NK-92 (cell line): Measurements from ENCODE around the gene TMEM185B.

Source experiments
- DNase-seq: peaks from one replicate; lab custom pipeline; 2025; ENCODE audit not compliant: unreplicated experiment; lab: John Stamatoyannopoulos, UW

TMEM185B gene

DNA sequence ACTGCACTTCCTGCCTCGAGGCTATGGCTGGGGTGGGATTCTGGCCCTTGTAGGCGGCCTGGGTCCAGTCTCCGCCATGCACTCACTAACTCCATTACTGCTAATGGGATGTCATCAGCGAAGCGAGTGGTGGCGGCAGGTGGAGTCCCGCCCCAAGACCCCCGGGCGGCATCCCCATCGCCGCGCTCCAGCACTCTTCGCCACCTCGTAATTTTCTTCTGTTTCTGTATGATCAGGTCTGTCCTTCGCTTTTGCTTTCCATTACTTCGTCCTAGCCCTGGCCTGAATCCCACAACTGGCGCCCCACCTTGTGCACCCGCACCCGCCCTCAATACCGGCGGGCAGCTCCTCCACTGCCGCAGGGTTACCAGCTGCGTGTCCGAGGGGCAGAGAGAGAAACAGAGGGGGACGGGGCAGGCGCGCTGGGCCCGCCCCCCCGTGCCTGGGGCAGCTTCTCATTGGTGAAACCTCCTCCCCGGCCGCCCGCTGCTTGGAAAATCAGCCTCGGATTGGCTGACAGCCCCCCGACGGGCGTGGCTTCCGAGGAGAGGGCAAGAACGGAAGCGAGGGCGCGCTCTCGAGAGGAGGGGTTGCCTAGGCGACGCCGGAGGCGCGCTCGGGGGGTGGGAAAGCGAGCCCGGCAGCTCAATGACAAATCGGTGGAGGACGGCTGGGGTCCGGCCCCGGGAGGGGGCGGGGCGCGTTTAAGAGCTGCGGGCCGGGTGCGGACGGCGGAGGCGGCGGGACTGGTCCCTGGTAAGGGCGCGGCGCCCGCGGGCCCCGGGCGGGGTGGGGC lies 29.2 kb upstream of the TMEM185B start, which contains the start of gene RALB:
Gene RALB (plus strand): TSS at position 628 of the 796 bp plus-strand sequence. CDS start 25,813 bp downstream, outside the sequence.
- DNase-seq, result peak; percentile 70

DNA sequence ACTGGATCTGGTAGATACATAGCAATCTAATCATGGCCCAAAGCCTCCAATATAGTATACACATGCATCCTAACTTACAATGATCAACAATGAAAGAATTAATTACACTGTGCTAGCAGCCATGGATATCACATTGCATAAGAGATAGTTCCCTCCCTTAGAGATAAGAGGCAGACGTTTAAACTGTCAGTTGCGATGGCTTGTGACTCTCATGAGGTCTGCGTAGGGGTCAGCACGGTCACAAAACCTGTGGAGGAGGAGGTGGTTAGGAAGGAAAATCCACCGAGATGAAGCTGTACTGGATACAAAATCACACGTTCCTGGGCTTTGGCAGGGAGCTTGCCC lies 28.7 kb upstream of the TMEM185B start:
- DNase-seq, result no peak

DNA sequence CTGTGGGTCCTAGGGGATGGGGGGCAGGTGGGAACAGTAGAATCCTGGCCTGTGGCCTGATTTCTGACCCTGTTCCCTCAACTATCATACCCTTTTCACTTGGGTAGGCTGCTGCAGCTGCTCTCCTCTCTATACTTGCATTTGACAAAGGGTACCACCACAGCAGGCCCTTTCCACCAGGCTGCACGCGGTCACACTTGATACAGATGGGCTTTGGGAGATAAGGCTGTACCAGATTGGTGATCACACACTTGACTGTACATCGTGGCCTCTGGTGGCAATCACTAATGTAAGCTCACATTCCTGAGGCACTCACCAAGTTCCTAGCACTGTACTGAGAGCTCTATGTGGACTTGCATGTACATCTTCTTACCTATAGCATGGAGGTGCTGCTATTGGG lies 27.9 kb upstream of the TMEM185B start:
- no peak for DNase-seq

DNA sequence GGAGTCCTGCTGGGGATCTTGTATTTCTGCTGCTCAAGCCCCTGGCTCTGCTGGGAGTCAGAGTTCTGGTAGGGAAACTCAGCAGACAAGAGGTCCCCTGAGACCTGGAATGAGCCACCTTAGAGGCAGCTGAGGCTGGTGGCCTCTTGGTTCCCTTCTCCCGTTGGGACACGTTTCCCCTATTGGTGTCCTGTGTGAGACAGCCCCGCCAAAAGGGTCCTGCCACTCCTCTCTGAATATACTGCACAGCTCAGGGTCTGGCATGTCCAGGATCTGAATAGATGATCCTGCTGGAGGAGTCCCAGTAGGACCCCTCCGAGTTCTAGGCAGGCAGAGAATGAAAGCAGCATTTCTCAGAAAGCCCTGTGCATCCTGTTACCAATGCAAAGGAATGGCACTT lies 27.4 kb upstream of the TMEM185B start:
- DNase-seq, result no peak

DNA sequence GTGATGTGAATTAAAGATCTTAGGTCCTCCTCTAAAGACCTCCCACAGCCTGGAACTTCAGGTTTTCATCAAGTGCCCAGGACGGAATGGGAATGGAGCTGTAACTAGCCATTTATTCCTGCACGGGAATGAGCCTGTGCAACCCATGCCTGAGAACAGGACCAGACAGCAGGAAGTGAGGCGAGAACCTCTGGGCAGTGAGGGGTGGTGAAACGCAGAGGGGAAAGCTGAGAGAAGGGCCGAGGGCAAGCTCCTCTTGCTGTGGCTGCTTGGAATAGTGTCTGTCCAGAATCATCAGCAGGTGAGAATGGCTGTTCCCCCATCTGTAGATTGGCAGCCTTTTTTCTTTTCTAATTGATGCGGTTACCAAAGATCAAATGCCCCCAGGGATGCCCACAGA lies 24.7 kb upstream of the TMEM185B start:
- no peak for DNase-seq

DNA sequence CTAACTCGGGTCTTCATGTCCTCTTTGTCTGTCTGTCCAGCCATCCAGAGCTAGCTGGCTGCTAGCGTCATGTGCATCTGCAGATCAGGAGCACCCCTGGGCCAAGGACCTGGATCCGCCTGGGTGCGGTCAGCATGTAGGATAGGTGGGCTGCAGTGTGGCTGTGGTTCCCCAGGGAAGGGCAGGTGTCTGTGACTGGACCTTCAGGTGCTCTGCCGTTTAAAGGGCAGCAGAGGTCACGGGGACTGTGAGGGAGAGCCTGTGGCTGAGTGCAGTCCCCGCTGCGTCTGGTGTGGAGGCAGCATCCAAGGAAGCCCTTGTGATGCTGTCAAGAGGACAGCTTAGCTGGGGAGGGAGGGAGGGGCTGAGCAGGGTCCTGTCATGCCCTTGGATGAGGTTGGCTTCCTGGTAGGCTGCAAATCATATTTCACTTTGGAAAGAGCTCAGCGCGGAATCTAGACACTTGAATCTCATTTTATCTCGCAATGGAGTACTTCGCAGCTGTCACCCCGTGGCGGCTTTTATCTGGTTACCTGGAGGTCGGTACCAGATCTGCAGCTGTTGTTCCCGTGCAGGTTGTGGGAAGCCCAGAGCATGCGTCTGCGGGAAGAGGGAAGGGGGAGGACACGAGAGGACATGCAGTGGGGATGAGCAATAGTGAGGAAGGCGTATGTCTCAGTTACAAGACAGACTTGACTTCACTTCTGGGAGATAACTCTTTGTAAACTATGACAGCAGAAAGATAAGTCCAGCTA lies 23.5 kb upstream of the TMEM185B start:
- no peak for DNase-seq

DNA sequence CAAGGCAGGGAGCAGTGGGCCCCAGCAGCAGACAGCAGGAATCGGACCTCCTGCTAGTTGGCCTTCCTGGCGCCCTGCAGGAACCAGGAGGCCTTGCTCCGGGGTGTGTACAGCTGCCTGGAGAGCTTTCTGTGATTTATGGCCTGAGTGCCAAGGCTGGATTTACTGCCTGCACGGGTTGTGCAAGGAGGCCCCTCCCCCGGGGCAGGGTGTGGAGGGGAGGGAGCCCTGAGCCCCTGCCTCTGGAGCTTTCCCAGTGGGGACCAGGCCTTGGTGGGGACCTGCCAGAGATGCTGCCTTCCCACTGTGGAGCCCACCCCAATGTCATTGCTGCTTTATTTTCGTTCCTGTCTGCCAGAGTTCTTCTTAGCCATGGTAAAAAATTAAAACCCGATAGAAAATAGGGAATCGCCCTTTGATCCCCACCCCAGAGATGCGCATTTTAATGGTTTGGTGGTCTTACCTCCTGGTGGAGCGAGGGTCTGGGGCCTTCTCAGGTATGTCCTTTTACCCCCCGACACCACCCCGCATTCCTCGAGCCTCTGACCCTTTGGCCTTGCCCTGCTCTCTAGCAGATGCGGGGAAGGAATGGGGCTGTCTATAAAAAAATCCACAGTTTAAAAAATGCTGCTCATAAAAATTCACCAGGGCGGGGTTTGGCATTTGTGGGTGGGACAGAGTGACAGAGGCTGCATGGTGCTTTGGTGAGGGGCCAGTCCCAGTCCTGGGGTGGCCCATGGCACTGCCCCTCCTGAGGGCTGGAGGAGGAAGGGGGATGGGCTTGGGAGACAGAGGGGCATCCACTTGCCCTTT lies 22.5 kb upstream of the TMEM185B start:
- no peak for DNase-seq

DNA sequence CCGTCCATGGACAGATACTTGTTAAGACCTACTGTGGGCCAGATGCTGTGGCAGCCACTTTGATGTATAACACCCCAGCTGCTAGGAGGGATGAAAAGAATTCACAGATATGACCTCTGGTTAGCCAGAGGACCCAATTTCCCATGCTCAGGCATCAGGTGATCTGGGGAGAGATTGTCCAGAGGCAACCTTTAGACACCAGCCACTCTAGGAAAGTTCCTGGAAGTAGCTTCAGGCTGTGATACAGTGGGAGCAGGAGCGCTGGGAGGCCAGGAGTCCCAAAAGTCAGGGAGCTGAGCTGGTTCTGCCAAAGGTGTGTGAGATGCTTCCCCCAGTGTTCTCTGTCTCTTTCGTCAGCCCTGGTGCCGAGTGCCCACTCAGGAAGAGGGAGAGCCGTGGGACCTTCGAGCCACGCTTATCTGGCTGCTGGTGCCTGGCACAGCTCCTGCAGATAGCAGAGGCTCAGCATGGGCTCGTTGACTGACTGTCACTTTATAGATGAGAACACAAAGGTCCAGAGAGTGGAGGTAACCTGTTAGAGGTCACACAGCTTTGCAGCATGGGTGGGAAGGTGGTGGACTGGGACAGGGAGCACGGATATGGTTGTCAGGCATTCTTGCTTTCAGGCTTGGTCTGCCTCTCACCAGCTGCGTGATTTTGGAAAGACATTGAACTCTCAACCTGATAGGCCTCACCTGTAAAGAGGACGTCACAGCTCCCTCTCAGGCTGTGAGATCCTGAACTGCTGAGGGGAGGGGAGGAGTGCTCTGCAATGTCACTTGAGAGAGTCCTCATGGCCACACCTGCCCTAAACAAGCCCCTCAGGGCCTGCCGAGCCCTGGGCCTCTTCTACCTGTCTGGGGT lies 21.7 kb upstream of the TMEM185B start:
- no peak for DNase-seq

DNA sequence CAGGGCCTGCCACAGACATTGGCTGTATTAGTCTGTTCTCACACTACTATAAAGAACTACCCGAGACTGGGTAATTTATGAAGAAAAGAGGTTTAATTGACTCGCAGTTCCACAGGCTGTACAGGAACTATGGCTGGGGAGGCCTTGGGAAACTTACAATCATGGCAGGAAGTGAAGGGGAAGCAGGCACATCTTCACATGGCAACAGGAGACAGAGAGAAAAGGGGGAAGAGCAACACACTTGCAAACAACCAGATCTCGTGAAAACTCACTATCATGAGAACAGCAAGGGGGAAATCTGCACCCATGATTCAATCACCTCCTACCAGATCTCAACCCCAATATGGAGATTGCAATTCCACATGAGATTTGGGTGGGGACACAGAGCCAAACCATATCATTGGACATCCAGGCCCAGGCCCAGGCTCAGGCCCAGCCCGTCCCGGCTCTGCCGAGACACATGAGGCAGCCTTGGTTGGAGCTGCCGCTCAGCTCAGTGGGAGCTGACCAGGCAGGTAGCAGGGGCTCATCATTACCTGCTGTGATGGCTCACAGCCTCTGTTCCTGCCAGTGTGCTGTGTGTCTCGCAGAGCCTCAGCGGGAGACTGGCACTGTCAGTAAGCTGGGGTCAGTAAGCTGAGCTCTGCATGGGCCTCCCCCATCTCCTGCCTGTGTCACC lies 20.8 kb upstream of the TMEM185B start:
- no peak for DNase-seq

DNA sequence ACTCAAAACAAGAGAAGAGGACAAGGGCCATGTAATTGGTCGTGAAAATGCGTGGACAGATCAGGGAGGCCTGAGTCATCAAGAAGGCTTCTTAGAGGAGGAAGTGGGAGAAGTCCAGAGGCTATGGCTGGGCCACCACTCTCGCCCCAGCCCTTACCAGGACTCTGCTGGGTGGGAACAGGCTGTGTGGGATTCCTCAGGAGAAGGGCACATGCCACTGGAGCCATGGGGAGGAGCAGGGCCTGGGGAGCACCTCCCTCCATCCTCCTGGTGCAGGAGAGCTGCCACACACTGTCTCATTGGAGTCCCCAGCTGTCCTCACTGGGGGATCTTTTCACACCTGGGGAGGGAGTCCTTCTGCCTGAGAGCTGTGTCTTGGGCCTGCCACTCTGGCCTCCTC lies 20.0 kb upstream of the TMEM185B start:
- DNase-seq, result no peak

DNA sequence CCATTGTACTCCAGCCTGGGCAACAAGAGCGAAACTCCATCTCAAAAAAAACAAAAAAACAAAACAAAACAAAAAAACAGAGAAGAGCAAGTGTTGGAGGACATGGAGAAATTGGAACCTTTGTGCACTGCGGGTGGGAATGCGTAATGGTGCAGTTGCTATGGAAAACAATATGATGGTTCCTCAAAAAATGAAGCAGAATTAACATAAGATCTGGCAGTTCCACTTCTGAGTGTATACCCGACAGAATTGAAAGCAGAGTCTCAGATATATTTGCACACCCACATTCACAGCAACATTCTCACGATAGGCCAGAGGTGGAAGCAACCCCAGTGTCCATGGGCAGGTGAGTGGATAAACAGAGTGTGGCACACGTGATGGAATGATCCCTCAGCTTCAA lies 18.5 kb upstream of the TMEM185B start:
- DNase-seq, result no peak

DNA sequence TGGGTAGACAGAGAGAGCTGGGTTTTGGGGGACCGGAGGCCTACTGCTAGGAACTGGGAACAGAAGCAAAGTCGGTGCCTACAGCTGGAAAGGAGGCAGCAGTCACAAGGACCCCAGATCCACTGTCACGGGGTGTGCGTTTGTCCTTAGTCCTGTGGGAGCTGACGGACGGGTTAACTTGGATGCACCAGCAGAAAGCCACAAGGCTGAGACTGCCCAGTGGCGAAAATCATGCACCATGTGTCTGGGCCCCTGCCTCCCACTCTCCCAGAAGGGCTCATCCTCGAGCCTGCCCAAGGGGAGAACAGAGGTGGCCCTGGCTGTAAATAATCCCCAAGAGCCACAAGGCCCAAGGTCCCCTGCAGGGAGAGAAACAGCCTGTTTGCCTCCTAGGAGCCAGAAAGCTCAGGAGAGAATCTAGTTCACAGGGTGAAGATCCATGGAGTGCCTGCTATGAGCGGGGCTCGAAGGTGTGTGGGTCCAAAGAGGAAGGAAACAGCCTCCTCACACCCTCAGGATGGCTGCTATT lies 17.8 kb upstream of the TMEM185B start:
- DNase-seq, result no peak

DNA sequence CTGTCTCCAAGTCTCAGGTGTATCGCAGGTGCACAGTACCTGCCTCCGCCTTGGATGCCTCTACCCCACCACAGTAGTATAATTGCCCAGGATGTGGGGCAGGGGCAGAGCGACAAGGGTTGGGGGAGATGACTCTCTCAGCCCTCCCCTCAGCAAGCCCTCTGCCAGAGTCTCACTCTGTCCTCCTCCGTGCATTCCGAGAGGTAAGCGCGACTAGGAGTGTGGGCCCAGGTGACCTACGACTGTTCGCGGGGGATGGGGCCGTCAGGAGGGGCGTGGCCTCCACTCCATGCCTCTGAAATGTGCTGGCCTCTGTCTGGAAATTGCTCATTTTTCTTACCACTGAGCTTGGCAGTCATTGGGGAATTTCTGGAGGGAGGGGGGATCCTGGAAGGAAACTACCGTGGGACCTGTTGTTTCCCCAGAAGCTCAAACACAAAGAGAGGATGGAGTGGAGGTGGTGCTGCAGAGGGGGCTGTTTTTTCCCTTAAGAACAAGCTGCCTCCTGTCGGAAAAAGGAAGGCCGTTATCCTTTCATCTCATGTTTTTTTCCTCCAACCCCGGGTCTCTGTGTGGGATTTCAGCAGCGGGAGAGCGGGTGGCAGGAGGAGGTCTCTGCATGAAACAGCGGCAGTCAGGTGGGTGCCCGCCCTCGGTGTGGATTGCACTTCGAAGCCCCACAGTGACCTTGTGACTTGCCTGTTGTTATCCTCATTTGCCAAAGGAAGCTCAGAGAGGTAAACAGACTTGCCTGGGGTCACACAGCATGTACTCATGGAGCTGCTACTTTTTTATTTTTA lies 16.5 kb upstream of the TMEM185B start:
- no peak for DNase-seq

DNA sequence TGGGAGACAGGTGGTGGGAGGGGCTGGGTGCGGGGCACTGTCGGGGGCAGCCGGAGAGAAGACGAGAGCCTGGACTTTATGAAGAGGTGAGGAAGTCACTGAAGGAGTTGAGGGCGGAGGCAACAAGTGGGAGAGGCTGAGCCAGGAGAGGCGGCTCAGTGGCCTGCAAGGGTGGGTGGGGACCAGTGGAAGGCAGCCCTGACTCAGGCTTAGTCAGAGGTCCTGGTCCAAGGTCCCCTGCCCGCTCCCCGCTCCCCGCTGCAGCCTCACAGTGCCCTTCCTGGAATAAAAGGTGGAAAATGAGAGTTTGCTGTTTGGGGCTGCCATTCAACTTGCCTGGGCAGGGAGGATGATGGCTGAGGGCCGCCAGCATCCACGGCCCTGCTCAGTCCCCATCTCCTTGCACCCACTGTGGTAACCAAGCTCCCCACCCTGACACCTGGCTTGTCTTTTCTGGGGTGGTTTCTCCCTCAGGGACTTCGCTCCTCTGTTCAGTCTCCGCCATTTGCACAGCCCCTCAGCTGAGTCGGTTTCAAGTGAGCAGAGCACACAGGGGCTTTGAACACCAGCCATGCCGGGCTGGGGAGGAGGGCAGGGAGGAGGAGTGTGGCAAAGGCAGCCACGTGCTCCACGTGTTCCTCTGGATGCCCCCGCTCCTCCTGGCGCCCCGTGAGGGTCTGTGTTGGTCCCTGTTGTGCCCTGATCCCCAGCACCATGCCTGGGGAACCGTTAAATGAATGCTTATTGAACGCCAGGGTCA lies 15.7 kb upstream of the TMEM185B start:
- no peak for DNase-seq

DNA sequence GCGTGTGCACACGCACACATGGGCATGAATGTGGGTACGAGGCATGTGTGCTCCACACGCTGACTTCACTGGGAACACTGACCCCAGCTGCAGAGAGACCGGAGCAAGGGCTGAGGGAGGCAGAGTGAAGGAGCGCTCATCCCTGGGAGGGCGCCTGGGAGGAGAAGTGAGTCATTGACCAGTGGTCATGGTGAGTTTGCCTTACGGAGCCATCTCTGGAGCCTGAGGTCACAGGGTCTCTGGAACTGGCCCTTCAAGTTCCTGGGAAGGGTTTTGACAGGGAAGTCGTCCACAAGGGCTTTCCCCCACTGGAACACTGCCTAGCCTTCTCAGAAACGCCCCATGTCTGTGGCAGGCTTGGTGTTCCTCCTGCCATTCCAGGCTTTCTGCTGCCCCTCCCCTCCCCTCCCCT lies 14.3 kb upstream of the TMEM185B start:
- no peak for DNase-seq

DNA sequence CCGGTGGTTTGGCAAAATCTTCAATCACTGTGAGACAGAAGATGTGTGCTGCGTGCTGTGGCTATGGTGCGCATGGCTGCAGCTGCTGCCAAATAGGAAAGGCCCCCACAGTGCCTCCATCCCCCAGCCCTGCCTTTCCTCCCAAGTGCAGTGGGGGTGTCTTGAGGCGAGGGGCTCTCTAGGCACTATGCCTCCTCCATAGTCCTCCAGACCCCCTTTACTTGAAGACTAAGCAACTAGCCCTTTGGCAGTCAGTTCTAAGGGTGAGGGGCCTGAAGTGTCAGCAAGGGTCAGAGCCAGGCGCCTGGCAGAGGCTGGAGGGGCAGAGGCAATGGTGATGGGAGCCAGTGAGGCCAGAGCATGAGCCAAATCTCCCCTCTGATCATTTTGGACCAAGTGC lies 13.6 kb upstream of the TMEM185B start:
- DNase-seq, result no peak

DNA sequence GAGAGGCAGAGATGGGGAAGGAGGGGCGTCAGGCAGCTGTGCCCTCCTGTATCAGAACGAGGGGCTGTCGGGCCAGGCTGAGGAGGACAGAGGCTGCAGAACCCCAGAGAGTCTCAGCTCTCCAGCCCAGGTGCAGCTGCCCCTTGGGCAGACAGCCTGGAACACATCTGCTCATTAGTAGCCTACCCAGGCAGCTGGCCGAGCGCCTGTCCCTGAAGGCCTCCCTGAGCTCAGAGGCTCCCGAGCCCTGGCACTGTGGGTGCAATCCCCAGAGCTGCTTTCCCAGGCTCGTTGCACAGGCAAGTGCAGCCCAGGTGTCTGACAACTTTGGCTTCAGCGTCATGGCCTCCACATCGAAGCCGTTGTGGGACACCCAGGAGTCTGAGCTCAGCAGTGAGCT lies 13.1 kb upstream of the TMEM185B start:
- DNase-seq, result no peak

DNA sequence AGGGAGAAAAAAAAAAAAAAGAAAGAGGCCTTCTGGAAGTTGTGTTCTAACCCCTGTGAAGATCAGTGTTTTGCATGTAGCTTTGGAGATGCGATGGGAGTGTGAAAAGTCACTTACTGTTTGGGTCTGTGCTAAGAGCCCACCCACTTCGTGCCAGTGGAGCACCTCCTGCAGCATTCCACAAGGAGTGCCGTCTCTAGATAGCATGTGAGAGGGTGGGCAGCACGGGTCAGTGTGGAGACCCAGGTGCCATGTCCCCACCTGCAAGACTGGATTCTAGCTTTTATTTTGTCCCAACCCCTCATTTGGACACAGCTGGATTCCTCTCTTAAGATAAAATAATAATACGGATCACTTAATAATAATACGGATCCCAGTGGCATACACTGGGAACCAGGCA lies 12.5 kb upstream of the TMEM185B start:
- no peak for DNase-seq
